GM12873 (cell line): ENCODE measurements around the gene SCMH1.

Experiments used
- TF ChIP-seq, protein P1 (sequence below): IDR thresholded peaks from 2 replicates; pipeline ENCODE4 v1.5.1; 2012; ENCODE audit warnings: low read depth, mild to moderate bottlenecking, moderate library complexity, low read length, control low read depth; ENCODE audit not compliant: insufficient read depth; ENCODE audit errors: missing control alignments

The SCMH1 gene

DNA sequence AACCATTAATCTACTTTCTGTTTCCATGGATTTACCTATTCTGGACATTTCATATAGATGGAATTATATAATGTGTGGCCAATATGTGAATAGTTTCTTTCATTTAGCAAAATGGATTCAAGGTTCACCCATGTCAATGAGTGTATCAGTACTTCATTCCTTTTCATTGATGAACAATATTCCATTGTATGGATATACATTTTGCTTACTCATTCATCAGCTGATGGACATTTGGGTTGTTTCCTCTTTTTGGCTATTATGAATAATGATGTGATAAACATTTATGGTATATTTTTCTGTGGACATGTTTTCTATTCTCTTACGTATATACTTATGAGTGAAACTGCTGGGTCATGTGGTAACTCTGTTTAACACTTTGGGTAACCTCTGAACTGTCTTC is 97.8 kb downstream of the SCMH1 start:
- TF ChIP-seq, protein P1, sequence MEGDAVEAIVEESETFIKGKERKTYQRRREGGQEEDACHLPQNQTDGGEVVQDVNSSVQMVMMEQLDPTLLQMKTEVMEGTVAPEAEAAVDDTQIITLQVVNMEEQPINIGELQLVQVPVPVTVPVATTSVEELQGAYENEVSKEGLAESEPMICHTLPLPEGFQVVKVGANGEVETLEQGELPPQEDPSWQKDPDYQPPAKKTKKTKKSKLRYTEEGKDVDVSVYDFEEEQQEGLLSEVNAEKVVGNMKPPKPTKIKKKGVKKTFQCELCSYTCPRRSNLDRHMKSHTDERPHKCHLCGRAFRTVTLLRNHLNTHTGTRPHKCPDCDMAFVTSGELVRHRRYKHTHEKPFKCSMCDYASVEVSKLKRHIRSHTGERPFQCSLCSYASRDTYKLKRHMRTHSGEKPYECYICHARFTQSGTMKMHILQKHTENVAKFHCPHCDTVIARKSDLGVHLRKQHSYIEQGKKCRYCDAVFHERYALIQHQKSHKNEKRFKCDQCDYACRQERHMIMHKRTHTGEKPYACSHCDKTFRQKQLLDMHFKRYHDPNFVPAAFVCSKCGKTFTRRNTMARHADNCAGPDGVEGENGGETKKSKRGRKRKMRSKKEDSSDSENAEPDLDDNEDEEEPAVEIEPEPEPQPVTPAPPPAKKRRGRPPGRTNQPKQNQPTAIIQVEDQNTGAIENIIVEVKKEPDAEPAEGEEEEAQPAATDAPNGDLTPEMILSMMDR, result no peak

- TF ChIP-seq, protein P1, result no peak
Measured at GRCh38 chr1:41138549-41138948, 103.6 kb downstream of the SCMH1 start.

GRCh38 chr1:41135196-41135947 is 106.7 kb downstream of the SCMH1 start:
- TF ChIP-seq, protein P1, result no peak

DNA sequence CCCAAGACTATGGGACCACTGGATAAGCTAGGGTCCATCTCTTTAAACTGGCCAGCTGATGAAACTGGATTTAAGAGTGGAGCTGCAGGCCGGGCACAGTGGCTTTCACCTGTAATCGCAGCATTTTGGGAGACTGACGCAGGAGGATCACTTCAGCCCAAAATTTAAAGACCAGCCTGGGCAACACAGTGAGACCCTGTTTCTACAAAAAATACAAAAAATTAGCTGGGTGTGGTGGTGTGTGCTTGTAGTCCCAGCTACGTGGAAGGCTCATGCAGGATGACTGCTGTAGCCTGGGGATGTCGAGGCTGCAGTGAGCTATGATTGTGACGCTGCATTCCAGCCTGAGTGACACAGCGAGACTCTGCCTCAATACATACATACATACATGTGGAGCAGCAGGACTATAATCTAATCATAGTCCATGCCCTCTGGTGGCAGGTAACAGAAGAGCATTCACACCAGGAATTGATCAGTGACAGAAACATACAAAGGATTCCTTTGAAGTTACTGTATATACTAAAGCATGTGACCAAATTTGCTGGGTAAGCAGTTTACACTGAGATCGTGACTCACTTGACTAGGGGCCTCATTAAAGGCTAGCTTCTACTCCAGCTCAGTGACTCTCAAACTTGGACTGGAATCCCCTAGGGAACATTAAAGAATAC is 119.1 kb downstream of the SCMH1 start:
- TF ChIP-seq, protein P1, result peak; percentile 61

DNA sequence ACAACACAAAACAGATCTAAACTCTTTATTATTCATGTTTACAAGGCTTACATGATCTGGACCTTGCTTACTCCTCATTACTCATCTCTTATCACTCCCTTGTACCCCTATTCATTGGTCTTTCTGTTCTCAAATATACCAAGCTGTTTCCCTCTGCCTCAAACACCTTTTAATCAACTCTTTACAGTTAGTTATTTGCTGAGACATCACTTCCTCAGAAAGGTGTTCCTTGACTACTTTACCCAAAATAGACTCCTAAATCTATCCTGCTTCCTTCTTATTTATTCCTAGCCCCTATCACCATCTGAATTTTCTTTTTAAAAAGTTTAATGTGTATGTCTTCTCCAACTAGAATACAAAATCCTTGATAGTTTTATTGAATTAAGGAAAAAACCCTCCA is 120.0 kb downstream of the SCMH1 start:
- TF ChIP-seq, protein P1, result no peak

- TF ChIP-seq, protein P1, result no peak
Measured at GRCh38 chr1:41118645-41119044, 123.5 kb downstream of the SCMH1 start.

DNA sequence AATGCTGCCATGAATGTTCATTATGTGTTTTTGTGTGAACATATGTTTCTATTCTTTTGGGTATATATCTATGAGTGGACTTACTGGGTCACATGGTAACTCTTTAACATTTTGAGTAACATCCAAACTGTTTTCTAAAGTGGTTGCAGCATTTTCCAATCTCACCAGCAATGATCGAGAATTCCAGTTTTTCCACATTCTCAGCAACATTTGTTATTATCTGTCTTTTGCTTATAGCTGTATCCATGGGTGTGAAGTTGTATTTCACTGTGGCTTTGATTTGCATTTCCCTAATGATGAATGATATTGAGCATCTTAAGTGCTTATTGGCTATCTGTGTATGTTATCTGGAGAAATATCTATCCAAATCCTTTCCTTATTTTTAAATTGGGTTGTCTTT is 131.4 kb downstream of the SCMH1 start:
- TF ChIP-seq, protein P1, result no peak
